Measurements from ENCODE around the gene RUVBL1.

Gene RUVBL1

GRCh38 chr3:128131897-128132646 lies 8.5 kb upstream of the RUVBL1 start:
- FAIRE-seq, result no peak

- FAIRE-seq, result no peak
Observed at GRCh38 chr3:128128251-128128650, 4.6 kb upstream of the RUVBL1 start.

GRCh38 chr3:128127236-128127635 lies 3.6 kb upstream of the RUVBL1 start:
- FAIRE-seq, result no peak

- FAIRE-seq, result no peak
Observed at GRCh38 chr3:128123156-128123537, 465 bp downstream of the RUVBL1 start.

GRCh38 chr3:128122013-128122412 lies 1.6 kb downstream of the RUVBL1 start:
- no peak for FAIRE-seq

GRCh38 chr3:128113817-128114794 lies 9.5 kb downstream of the RUVBL1 start:
- FAIRE-seq, result no peak

- FAIRE-seq, result no peak
Observed at GRCh38 chr3:128112357-128112968, 11.1 kb downstream of the RUVBL1 start.

- FAIRE-seq, result no peak
Observed at GRCh38 chr3:128111147-128111546, 12.5 kb downstream of the RUVBL1 start.

GRCh38 chr3:128107834-128108233 lies 15.8 kb downstream of the RUVBL1 start:
- no peak for FAIRE-seq

- no peak for FAIRE-seq
Observed at GRCh38 chr3:128103136-128103676, 20.4 kb downstream of the RUVBL1 start.

GRCh38 chr3:128100638-128101037 lies 23.0 kb downstream of the RUVBL1 start:
- no peak for FAIRE-seq

GRCh38 chr3:128100161-128100560 lies 23.5 kb downstream of the RUVBL1 start:
- no peak for FAIRE-seq

- FAIRE-seq, result no peak
Observed at GRCh38 chr3:128098234-128098633, 25.4 kb downstream of the RUVBL1 start.

GRCh38 chr3:128095222-128095703 lies 28.3 kb downstream of the RUVBL1 start:
- no peak for FAIRE-seq

GRCh38 chr3:128094295-128095151 lies 29.1 kb downstream of the RUVBL1 start:
- FAIRE-seq, result no peak

GRCh38 chr3:128091586-128091985 lies 32.0 kb downstream of the RUVBL1 start:
- no peak for FAIRE-seq

GRCh38 chr3:128089135-128089534 lies 34.5 kb downstream of the RUVBL1 start:
- no peak for FAIRE-seq

GRCh38 chr3:128084675-128085021 lies 39.0 kb downstream of the RUVBL1 start:
- FAIRE-seq, result no peak

GRCh38 chr3:128083980-128084674 lies 39.5 kb downstream of the RUVBL1 start:
- no peak for FAIRE-seq

- no peak for FAIRE-seq
Observed at GRCh38 chr3:128083396-128083795, 40.2 kb downstream of the RUVBL1 start.

GRCh38 chr3:128082546-128082945 lies 41.1 kb downstream of the RUVBL1 start:
- no peak for FAIRE-seq

Data from A204.1 (cell line).